ENCODE data around the gene LDAH. TPM values are rescaled to one million over a fixed set of nuclear protein-coding genes. Genes with fewer than 3 reads are reported as not detected.
A peak's percentile ranks its signal among the peaks of the same experiment; 100 is the strongest.

Gene LDAH
- total RNA-seq, 3 donors from 2014 or later: 15.2 to 20.8 (median 18.8) TPM

- H3K9me3 ChIP-seq: no peaks in the 10 kb centered on the region
- no peaks in the 10 kb centered on the region for H3K36me3 ChIP-seq (ENCODE audit: low read depth)
- ATAC-seq (no peak), DNase-seq (peak in 1 of 3 donors; percentile 32)
- TF ChIP-seq CTCF (IDR thresholded peaks at IDR 0.05): no peak
- H3K4me1 ChIP-seq (ENCODE audit: low read depth): peaks cover 19% of the 10 kb centered on the region
- no peak overlapping the region for H3K4me3 ChIP-seq
- intact Hi-C loops (cut with DNase I, micrococcal nuclease): loop anchor here (5.0 to 10.0 kb wide), 3 partner anchors 191 to 246 kb away; partner anchors contain the start of gene RHOB (in 2 of the 2)
Observed at GRCh38 chr2:20638014-20638413, 184.9 kb downstream of the LDAH start.

- Histone ChIP-seq H3K4me3 (no peak overlapping the region), H3K4me1 (ENCODE audit: low read depth) (peaks cover 19% of the 10 kb centered on the region), H3K9me3 (no peaks in the 10 kb centered on the region), H3K36me3 (ENCODE audit: low read depth) (no peaks in the 10 kb centered on the region)
- intact Hi-C loops (cut with DNase I, micrococcal nuclease): loop anchor here (5.0 to 10.0 kb wide), 3 partner anchors 190 to 245 kb away; partner anchors contain the start of gene RHOB (in 2 of the 2)
- no peak for TF ChIP-seq CTCF (IDR thresholded peaks at IDR 0.05)
- no peak for ATAC-seq
- peak in 2 of 3 donors; percentile 30 to 39 for DNase-seq
Observed at GRCh38 chr2:20637147-20637546, 185.8 kb downstream of the LDAH start.

GRCh38 chr2:20635675-20636584, 187.0 kb downstream of the LDAH start:
- H3K9me3 ChIP-seq: no peaks in the 10 kb centered on the region
- peak; percentile 73 for ATAC-seq
- intact Hi-C loops (cut with DNase I, micrococcal nuclease): loop anchor here (5.0 to 10.0 kb wide), 3 partner anchors 189 to 244 kb away; partner anchors contain the start of gene RHOB (in 2 of the 2)
- H3K4me3 ChIP-seq: no peak overlapping the region
- H3K36me3 ChIP-seq (ENCODE audit: low read depth): no peaks in the 10 kb centered on the region
- DNase-seq: peak; percentile 85 to 92 (median 90)
- peaks cover 19% of the 10 kb centered on the region for H3K4me1 ChIP-seq (ENCODE audit: low read depth)
- TF ChIP-seq CTCF (IDR thresholded peaks at IDR 0.05): peak; percentile 84

GRCh38 chr2:20635113-20635510, 187.8 kb downstream of the LDAH start:
- ATAC-seq: no peak
- TF ChIP-seq CTCF (IDR thresholded peaks at IDR 0.05): no peak
- peak; percentile 42 to 55 (median 53) for DNase-seq
- H3K9me3 ChIP-seq: no peaks in the 10 kb centered on the region
- no peaks in the 10 kb centered on the region for H3K36me3 ChIP-seq (ENCODE audit: low read depth)
- intact Hi-C loops (cut with DNase I, micrococcal nuclease): loop anchor here (5.0 to 10.0 kb wide), 3 partner anchors 188 to 243 kb away; partner anchors contain the start of gene RHOB (in 2 of the 2)
- H3K4me1 ChIP-seq (ENCODE audit: low read depth): peaks cover 19% of the 10 kb centered on the region
- H3K4me3 ChIP-seq: no peak overlapping the region

- intact Hi-C loops (cut with DNase I, micrococcal nuclease): loop anchor here (5.0 to 10.0 kb wide), 3 partner anchors 187 to 242 kb away; partner anchors contain the start of gene RHOB (in 2 of the 2)
- ATAC-seq (no peak), DNase-seq (peak; percentile 39 to 51 (median 39))
- no peak for TF ChIP-seq CTCF (IDR thresholded peaks at IDR 0.05)
- Histone ChIP-seq H3K9me3 (no peaks in the 10 kb centered on the region), H3K4me3 (no peak overlapping the region), H3K4me1 (ENCODE audit: low read depth) (peaks cover 19% of the 10 kb centered on the region), H3K36me3 (ENCODE audit: low read depth) (no peaks in the 10 kb centered on the region)
Observed at GRCh38 chr2:20634507-20635112, 188.3 kb downstream of the LDAH start.

Other genes starting within 250 kb of the LDAH start
- 10 to 100 TPM; 28.8 to 47.0 (median 29.7) TPM for gene HS1BP3, start 172.0 kb downstream of the LDAH start, total RNA-seq
- gene GDF7, start 156.0 kb downstream of the LDAH start, total RNA-seq: under 1 TPM; 0.14 to 0.73 (median 0.14) TPM
- under 1 TPM; 0.34 to 0.55 (median 0.47) TPM for gene APOB, start 221.0 kb upstream of the LDAH start, total RNA-seq

Data from mucosa of descending colon (tissue), 3 donors.